KBM-7 (cell line): ENCODE measurements around the gene CMAS.
A peak's percentile ranks its signal among the peaks of the same experiment; 100 is the strongest.
"Not testable (repeated sequence)": the region's sequence is repeated elsewhere in the genome, so short reads cannot be mapped to it uniquely, and the experiment has no call there.

Experiments used
- DNase-seq: peaks from one replicate; pipeline ENCODE4 v3.0.0-alpha.2; 2015
- in situ Hi-C: fragments of 300-500 bp; cut with MboI; formaldehyde crosslinking; loops from 2 replicates; pipeline ENCODE4 v1.14.3; 2020; ENCODE audit warnings: low sequenced_read_pairs, low pct_unique_long_range_greater_than_20kb, mixed read lengths

The CMAS gene

DNA sequence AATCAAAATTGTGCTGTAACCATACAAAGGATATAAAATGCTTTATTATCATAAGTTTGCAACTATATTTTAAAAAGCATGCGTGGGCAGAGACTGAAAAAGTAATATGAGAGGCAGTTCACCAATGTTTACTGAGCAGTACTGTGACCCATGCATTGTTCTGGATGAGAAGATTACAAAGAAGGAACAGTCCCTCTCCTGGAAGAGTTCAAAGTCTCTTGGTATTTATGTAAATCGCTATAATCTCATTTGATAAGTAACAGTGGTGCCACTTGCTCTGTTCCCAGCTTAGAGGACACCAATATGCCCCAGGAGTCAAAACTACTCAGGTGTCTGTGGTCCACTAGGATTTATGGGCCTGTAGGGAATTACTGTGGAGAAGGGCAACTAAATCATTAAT is 2.1 kb upstream of the CMAS start:
- in situ Hi-C loops = no loop called here
- no peak for DNase-seq

GRCh38 chr12:22044391-22044790 is 1.6 kb upstream of the CMAS start:
- in situ Hi-C loops = no loop called here

DNA sequence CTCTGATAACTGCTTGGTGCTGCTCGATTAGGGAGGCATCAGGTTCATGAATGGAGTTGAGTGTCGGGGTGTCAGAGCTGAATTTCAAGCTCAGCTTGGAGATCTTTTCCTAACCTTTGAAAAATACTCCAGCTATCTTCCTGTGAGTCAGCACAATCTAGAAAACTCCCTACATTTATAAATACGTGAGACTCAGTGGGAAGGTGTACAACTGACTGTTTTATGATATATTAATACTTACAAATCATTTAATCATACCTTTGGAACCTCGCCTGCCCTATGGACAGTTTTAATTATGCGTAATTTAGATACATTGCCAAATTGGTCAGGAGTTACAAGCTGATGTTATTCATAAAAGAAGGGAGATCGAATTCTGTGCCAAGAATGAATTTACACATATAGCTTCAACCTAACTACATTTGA is 961 bp downstream of the CMAS start:
- DNase-seq = no peak
- in situ Hi-C loops = no loop called here

More at GRCh38 chr12:22044391-22044790, 1.6 kb upstream of the CMAS start:
- DNase-seq = no peak

DNA sequence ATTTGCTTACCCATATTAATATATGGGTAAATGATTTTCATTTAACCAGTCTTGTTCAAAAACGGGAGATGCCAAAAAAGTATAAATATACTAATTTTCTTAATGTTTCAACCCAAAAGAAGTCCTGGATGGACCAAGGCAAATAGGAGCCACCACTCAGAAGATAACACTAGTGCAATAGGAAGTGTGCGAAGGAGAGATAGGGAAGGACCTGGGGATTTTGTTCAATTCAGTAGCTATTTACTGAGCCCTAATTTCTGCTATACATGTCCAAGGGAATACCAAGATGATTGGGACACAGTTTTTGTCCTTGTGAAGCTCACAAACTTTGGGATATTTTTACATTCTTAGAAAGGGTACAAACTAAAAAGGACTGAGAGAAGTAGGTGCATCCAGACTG is 1.5 kb downstream of the CMAS start:
- DNase-seq = no peak
- in situ Hi-C loops = no loop called here

GRCh38 chr12:22048351-22049041 is 2.5 kb downstream of the CMAS start:
- DNase-seq = no peak
- in situ Hi-C loops = no loop called here

- in situ Hi-C loops = no loop called here
These were observed 4.1 kb downstream of the CMAS start for GRCh38 chr12:22050078-22050477.

DNA sequence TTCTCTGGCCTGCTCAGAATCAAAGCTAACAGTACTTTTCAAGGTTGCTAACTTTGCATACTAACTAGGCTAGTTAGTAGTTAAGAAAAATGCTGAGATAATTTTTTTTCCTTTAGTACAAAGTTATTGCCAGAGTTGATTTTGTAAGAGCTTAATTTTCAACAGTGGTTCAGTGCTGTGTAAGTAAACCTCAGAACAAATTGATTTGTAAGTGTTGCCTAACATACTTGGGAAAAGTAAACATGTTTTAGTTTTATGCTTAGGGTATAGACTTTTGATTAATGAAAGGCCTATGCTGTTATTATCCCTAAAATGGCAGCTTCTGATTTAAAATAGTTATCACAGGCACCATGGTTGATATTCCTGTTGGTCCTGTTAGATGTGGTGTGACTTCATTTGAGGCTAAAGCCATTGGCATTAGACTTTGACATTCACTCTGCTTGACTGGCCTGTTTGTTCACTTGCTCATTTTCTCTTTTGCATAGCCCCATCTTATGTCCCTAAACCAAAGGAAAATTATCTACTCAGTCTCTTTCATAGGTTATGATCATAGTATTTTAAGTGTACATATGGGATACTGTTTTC is 5.2 kb downstream of the CMAS start:
- in situ Hi-C loops = no loop called here

More at GRCh38 chr12:22050078-22050477, 4.1 kb downstream of the CMAS start:
- DNase-seq = no peak

GRCh38 chr12:22052994-22053393 is 7.0 kb downstream of the CMAS start:
- DNase-seq, in situ Hi-C loops: not testable (repeated sequence)

More for the DNA sequence above, 5.2 kb downstream of the CMAS start:
- DNase-seq = no peak

GRCh38 chr12:22054155-22054554 is 8.1 kb downstream of the CMAS start:
- in situ Hi-C loops = no loop called here
- no peak for DNase-seq

DNA sequence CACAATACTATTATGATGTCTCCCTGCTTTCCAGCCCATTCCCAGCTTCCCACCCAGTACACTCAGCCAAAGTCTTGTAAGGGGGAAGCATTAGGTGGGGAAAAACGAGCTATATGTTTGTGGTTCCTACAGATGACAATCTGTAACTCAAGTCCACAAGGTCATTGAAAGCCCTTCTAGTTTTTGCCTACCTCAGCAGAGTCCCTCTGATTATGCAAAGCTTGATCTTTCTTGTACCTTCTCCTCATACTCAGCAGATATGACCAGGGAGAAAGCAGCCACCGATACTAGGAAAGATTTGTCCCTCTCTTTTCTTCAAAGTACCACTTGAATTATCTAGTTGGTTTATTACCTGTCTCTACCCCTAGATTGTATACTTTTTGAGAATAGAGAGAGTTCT is 10.6 kb downstream of the CMAS start:
- no peak for DNase-seq
- in situ Hi-C loops = no loop called here

DNA sequence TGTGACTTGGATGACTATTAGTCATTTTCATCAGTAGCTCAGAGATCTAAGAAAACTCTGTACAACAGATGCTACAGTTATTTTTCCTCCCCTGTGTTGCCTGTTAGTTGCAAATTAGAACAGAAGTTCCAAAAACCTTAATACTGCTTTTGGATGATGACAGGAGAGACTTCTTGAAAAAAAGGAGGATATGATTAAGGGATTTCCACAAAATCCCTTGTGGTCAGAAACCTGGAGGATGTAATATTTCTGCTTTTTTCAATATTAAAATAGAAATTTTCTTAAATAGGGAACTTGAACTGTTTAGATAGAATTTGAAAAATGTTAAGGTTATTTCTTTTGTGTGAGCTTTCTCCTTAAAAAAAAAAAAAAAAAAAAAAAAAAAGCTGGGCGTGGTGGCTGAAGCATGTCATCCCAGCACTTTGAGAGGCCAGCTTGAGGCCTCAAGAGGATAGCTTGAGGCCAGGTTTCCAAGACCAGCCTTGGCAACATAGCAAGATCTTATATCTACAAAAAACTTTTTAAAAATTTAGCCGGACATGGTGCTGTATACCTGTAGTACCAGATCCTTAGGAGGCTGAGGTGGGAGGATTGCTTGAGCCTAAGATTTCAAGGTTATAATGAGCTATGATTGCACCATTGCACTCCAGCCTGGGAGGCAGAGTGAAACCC is 14.1 kb downstream of the CMAS start:
- in situ Hi-C loops = no loop called here
- DNase-seq = no peak

- no peak for DNase-seq
- in situ Hi-C loops = no loop called here
These were observed 18.9 kb downstream of the CMAS start for GRCh38 chr12:22064968-22065367.

DNA sequence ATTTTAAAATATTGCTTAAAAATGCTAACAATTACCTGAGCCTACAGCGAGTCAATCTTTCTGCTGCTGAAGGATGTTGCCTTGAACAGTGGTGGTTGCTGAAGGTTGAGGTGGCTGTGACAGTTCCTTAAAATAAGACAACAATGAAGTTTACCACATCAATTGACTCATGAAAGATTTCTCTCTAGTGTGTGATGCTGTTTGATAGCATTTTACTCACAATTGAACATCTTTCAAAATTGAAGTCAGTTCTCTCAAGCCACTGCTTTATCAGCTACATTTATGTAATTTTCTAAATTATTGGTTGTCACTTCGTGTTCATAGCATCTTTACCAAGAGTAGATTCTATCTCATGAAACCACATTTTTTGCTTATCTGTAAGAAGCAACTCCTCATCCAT is 20.3 kb downstream of the CMAS start:
- in situ Hi-C loops = no loop called here
- no peak for DNase-seq

- in situ Hi-C loops = no loop called here
- DNase-seq = no peak
These were observed 23.8 kb downstream of the CMAS start for GRCh38 chr12:22069851-22070250.

GRCh38 chr12:22082190-22082701 is 36.2 kb downstream of the CMAS start:
- no peak for DNase-seq
- in situ Hi-C loops = loop anchor here (25.0 kb wide), 2 partner anchors 255 to 355 kb away; partner anchors contain the start of gene ST8SIA1

DNA sequence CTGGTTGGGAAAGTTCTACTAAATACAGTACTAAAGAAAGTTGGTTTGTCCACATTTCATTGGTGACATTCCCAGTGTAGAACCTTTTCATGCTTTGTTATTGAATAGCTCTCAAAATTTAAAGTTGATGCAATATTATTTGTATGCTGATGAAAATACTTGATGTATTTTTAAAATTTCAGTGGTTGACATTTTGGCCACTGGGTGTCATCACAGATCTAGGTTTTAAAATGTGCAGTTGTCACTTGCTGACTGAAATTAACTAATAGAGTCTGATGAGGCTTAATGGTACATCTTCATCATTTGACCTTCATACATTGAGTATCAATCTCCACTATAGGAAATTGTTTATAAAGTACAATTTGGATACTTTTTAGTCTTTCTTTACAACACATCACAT is 37.1 kb downstream of the CMAS start:
- in situ Hi-C loops = loop anchor here (25.0 kb wide), 2 partner anchors 254 to 354 kb away; partner anchors contain the start of gene ST8SIA1
- peak; percentile 40 for DNase-seq

- in situ Hi-C loops = loop anchor here (25.0 kb wide), 2 partner anchors 252 to 352 kb away; partner anchors contain the start of gene ST8SIA1
- DNase-seq = no peak
These were observed 38.8 kb downstream of the CMAS start for GRCh38 chr12:22084852-22085251.

- DNase-seq = no peak
- in situ Hi-C loops = loop anchor here (25.0 kb wide), 2 partner anchors 248 to 348 kb away; partner anchors contain the start of gene ST8SIA1
These were observed 42.9 kb downstream of the CMAS start for GRCh38 chr12:22088886-22089285.

GRCh38 chr12:22089486-22089885 is 43.5 kb downstream of the CMAS start:
- DNase-seq = no peak
- in situ Hi-C loops = loop anchor here (25.0 kb wide), 2 partner anchors 248 to 348 kb away; partner anchors contain the start of gene ST8SIA1

DNA sequence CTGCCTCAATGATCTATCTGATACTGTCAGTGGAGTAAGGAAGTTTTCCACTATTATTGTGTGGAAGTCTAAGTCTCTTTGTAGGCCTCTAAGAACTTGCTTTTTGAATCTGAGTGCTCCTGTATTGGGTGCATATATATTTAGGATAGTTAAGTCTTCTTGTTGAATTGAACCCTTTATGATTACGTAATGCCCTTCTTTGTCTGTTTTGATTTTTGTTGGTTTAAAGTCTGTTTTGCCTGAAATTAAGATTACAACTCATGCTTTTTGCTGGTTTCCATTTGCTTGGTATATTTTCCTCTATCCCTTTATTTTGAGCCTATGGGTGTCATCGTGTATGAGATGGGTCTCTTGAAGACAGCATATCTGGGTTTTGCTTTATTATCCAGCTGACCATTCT is 53.0 kb downstream of the CMAS start:
- not testable (repeated sequence) for DNase-seq
- in situ Hi-C loops = loop anchor here (25.0 kb wide), 2 partner anchors 238 to 338 kb away; partner anchors contain the start of gene ST8SIA1
